SK-N-SH treated with all-trans-retinoic acid at 6 μM for 48 hours (cell line): ENCODE measurements around the gene IFIT2.

Experiments used
- ATAC-seq: fragments of 200-7000 bp; cut with Tn5 transposase; 3 replicates; pipeline ENCODE4 v1.9.1; 2020; ENCODE audit warnings: mild to moderate bottlenecking, moderate library complexity
- ARNTL ChIP-seq: fragments of 450-650 bp; formaldehyde crosslinking; IDR thresholded peaks from 2 replicates; pipeline ENCODE4 v1.5.0; 2020; ENCODE audit warnings: low read depth, mild to moderate bottlenecking, moderate library complexity, borderline replicate concordance
- BACH2 ChIP-seq: fragments of 250-450 bp; sonication (Bioruptor Pico); IDR thresholded peaks from 2 replicates; pipeline ENCODE4 v1.9.0; 2021; ENCODE audit warnings: mild to moderate bottlenecking, borderline replicate concordance
- CSDC2 ChIP-seq: fragments of 250-450 bp; sonication (Bioruptor Pico); IDR thresholded peaks from 2 replicates; pipeline ENCODE4 v1.5.0; 2020; ENCODE audit warnings: mild to moderate bottlenecking, moderate library complexity
- ESRRG ChIP-seq: fragments of 250-450 bp; sonication (Bioruptor Pico); IDR thresholded peaks from 2 replicates; pipeline ENCODE4 v1.6.1; 2021; ENCODE audit warnings: mild to moderate bottlenecking
- GLIS3 ChIP-seq: fragments of 250-450 bp; sonication (Bioruptor Pico); IDR thresholded peaks from 2 replicates; pipeline ENCODE4 v1.5.0; 2020; ENCODE audit warnings: mild to moderate bottlenecking, moderate library complexity
- ISL1 ChIP-seq: fragments of 250-450 bp; sonication (Bioruptor Pico); IDR thresholded peaks from 2 replicates; pipeline ENCODE4 v2.1.2; 2022; ENCODE audit warnings: mild to moderate bottlenecking, moderate library complexity
- POU6F1 ChIP-seq: fragments of 250-450 bp; sonication (Bioruptor Pico); IDR thresholded peaks from 2 replicates; pipeline ENCODE4 v1.8.0; 2021; ENCODE audit warnings: low read depth, mild to moderate bottlenecking, moderate library complexity, borderline replicate concordance
- PPARA ChIP-seq: fragments of 250-450 bp; sonication (Bioruptor Pico); IDR thresholded peaks from 2 replicates; pipeline ENCODE4 v1.5.0; 2020; ENCODE audit warnings: mild to moderate bottlenecking, borderline replicate concordance
- SNAI2 ChIP-seq: fragments of 250-450 bp; sonication (Bioruptor Pico); IDR thresholded peaks from 2 replicates; pipeline ENCODE4 v1.5.0; 2020; ENCODE audit warnings: mild to moderate bottlenecking, moderate library complexity
- TCF4 ChIP-seq: fragments of 250-450 bp; sonication (Bioruptor Pico); IDR thresholded peaks from 2 replicates; pipeline ENCODE4 v1.8.0; 2021; ENCODE audit warnings: mild to moderate bottlenecking, moderate library complexity, borderline replicate concordance
- TOX ChIP-seq: fragments of 250-450 bp; sonication (Bioruptor Pico); IDR thresholded peaks from 2 replicates; pipeline ENCODE4 v1.8.0; 2021; ENCODE audit warnings: mild to moderate bottlenecking, moderate library complexity, borderline replicate concordance
- TSHZ2 ChIP-seq: fragments of 250-450 bp; sonication (Bioruptor Pico); IDR thresholded peaks from 2 replicates; pipeline ENCODE4 v1.5.0; 2020; ENCODE audit warnings: mild to moderate bottlenecking, moderate library complexity
- ZC3H10 ChIP-seq: fragments of 250-450 bp; sonication (Bioruptor Pico); IDR thresholded peaks from 2 replicates; pipeline ENCODE4 v1.5.1; 2021; ENCODE audit warnings: mild to moderate bottlenecking, moderate library complexity
- ZFP30 ChIP-seq: fragments of 450-650 bp; formaldehyde crosslinking; IDR thresholded peaks from 2 replicates; pipeline ENCODE4 v1.5.0; 2022; ENCODE audit warnings: mild to moderate bottlenecking, moderate library complexity
- ZNF565 ChIP-seq: fragments of 450-650 bp; formaldehyde crosslinking; conservative IDR thresholded peaks from 2 replicates; pipeline ENCODE4 v1.5.0; 2020; ENCODE audit warnings: low read depth, mild to moderate bottlenecking, moderate library complexity
- TF ChIP-seq, protein P1 (sequence below): fragments of 250-450 bp; sonication (Bioruptor Pico); IDR thresholded peaks from 2 replicates; pipeline ENCODE4 v1.5.1; 2020; ENCODE audit warnings: low read depth, mild to moderate bottlenecking, moderate library complexity
- TF ChIP-seq, protein P2 (sequence below): fragments of 250-450 bp; sonication (Bioruptor Pico); IDR thresholded peaks from 2 replicates; pipeline ENCODE4 v1.8.0; 2020; ENCODE audit warnings: mild to moderate bottlenecking, moderate library complexity, borderline replicate concordance
- TF ChIP-seq, protein P3 (sequence below): fragments of 250-450 bp; sonication (Bioruptor Pico); IDR thresholded peaks from 2 replicates; pipeline ENCODE4 v1.5.1; 2021; ENCODE audit warnings: mild to moderate bottlenecking, moderate library complexity

IFIT2 gene

DNA sequence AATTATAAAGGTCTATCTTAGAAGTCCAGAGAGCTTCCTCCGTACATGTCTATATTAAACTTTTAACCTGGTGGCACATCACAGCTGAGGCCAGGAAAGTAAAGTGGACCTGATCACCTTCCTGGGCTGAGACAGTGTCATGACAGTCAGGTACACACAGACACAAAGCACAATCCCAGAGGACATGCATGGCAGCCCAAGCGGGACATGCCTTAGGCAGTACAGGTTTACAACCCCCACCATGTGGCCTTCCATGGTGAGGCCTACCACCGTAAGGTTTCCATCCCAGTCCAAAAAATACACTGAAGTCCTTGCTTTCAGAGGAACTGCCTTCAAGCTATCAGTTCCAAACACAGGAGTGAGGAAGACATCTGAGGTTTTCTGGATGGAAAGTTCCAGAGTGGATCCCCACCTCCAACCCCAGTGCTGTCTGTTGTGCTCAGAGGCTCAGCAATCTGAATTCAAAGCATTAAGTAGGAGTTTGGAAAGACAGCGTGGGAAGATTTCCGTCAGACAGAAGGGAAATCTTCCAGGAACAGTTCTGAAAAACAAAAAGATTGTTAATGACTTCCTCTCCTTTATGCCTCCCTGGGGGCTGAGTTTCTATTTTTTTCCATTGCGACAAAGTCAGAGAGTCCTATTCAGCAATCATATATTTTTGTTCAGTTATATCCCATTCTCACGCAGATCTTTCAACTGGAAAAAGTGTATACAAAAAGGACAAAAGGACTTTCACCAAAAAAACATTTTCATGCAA lies 46.0 kb downstream of the IFIT2 start:
- no peak for ATAC-seq
- TF ChIP-seq, protein P1, sequence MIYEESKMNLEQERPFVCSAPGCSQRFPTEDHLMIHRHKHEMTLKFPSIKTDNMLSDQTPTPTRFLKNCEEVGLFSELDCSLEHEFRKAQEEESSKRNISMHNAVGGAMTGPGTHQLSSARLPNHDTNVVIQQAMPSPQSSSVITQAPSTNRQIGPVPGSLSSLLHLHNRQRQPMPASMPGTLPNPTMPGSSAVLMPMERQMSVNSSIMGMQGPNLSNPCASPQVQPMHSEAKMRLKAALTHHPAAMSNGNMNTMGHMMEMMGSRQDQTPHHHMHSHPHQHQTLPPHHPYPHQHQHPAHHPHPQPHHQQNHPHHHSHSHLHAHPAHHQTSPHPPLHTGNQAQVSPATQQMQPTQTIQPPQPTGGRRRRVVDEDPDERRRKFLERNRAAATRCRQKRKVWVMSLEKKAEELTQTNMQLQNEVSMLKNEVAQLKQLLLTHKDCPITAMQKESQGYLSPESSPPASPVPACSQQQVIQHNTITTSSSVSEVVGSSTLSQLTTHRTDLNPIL (CRISPR knock-in tag), result no peak
- no peak for TF ChIP-seq CSDC2
- no peak for TF ChIP-seq ISL1
- no peak for TF ChIP-seq TSHZ2 (CRISPR knock-in tag)
- TF ChIP-seq, protein P2, sequence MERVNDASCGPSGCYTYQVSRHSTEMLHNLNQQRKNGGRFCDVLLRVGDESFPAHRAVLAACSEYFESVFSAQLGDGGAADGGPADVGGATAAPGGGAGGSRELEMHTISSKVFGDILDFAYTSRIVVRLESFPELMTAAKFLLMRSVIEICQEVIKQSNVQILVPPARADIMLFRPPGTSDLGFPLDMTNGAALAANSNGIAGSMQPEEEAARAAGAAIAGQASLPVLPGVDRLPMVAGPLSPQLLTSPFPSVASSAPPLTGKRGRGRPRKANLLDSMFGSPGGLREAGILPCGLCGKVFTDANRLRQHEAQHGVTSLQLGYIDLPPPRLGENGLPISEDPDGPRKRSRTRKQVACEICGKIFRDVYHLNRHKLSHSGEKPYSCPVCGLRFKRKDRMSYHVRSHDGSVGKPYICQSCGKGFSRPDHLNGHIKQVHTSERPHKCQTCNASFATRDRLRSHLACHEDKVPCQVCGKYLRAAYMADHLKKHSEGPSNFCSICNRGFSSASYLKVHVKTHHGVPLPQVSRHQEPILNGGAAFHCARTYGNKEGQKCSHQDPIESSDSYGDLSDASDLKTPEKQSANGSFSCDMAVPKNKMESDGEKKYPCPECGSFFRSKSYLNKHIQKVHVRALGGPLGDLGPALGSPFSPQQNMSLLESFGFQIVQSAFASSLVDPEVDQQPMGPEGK (CRISPR knock-in tag), result no peak
- no peak for TF ChIP-seq ZC3H10 (CRISPR knock-in tag)
- no peak for TF ChIP-seq SNAI2 (CRISPR knock-in tag)

- no peak for TF ChIP-seq ZC3H10 (CRISPR knock-in tag)
- TF ChIP-seq, protein P1 (CRISPR knock-in tag), result no peak
- TF ChIP-seq TCF4 (CRISPR knock-in tag), result no peak
- TF ChIP-seq POU6F1 (CRISPR knock-in tag), result no peak
- TF ChIP-seq ESRRG (CRISPR knock-in tag), result no peak
- TF ChIP-seq TSHZ2 (CRISPR knock-in tag), result no peak
- no peak for TF ChIP-seq TOX
- TF ChIP-seq, protein P3, sequence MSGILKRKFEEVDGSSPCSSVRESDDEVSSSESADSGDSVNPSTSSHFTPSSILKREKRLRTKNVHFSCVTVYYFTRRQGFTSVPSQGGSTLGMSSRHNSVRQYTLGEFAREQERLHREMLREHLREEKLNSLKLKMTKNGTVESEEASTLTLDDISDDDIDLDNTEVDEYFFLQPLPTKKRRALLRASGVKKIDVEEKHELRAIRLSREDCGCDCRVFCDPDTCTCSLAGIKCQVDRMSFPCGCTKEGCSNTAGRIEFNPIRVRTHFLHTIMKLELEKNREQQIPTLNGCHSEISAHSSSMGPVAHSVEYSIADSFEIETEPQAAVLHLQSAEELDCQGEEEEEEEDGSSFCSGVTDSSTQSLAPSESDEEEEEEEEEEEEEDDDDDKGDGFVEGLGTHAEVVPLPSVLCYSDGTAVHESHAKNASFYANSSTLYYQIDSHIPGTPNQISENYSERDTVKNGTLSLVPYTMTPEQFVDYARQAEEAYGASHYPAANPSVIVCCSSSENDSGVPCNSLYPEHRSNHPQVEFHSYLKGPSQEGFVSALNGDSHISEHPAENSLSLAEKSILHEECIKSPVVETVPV (CRISPR knock-in tag), result no peak
- no peak for TF ChIP-seq PPARA (CRISPR knock-in tag)
- TF ChIP-seq GLIS3 (CRISPR knock-in tag), result no peak
- TF ChIP-seq ARNTL, result no peak
- no peak for TF ChIP-seq ZFP30 (CRISPR knock-in tag)
- no peak for TF ChIP-seq CSDC2
- no peak for TF ChIP-seq BACH2 (CRISPR knock-in tag)
- no peak for TF ChIP-seq ZNF565 (CRISPR knock-in tag)
- ATAC-seq, result no peak
These were observed 46.6 kb downstream of the IFIT2 start for GRCh38 chr10:89348481-89348880.
